HG02852 (cell line): ENCODE measurements around the gene MBD6.
"Not testable (repeated sequence)": the region's sequence is repeated elsewhere in the genome, so short reads cannot be mapped to it uniquely, and the experiment has no call there.

ENCODE experiments used
- ATAC-seq: cut with Tn5 transposase; IDR thresholded peaks from one replicate; pipeline ENCODE4 v1.9.1; 2021; ENCODE audit warnings: mild to moderate bottlenecking, moderate library complexity; ENCODE audit not compliant: unreplicated experiment

The MBD6 gene

DNA sequence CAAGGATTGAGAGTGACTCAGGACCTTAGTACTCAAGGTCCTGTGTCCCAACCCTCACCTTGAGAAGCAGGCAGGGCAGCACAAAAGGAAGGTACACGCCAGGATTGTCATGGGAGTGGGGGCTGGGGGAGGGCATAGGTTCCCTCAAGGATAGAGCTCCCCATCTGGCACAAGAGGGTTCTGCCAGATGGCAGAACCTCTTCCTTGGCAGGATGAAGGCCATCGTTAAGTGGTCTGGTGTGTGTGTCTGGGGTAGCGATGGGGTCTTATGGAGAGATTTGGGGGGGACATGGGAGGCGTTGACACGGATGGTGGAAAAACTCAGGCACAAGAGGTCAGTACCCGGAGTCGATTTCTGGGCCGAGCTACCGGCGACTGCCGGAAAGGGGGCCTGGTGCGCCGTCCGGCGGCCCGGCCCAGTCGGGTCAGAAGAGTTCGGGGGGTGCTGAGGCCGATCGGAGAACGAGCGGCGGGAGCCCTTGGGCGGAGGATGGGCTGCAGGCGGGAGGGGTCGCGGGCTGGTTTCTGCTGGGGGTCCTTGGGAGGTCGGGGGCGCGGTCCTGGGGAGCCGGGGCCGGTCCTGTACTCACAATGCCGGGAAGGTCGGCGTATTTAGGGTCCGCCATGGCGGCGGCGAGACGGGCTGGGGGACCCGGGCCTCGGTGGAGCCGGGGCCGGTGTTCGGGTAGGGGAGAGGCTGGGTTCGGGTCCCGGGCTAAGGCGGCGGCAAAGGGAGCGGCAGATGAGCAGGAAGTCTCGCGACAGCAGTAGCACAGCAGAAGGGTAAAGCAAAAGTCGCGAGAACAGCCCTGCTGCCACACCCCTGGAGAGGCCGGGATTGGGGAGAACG lies 24.0 kb downstream of the MBD6 start, which contains the start of gene DCTN2:
Gene DCTN2, minus strand, starts transcription at position 755 of the 850 bp plus-strand sequence. Its CDS starts 129 bp downstream, at position 626.
- ATAC-seq = peak; percentile 99

DNA sequence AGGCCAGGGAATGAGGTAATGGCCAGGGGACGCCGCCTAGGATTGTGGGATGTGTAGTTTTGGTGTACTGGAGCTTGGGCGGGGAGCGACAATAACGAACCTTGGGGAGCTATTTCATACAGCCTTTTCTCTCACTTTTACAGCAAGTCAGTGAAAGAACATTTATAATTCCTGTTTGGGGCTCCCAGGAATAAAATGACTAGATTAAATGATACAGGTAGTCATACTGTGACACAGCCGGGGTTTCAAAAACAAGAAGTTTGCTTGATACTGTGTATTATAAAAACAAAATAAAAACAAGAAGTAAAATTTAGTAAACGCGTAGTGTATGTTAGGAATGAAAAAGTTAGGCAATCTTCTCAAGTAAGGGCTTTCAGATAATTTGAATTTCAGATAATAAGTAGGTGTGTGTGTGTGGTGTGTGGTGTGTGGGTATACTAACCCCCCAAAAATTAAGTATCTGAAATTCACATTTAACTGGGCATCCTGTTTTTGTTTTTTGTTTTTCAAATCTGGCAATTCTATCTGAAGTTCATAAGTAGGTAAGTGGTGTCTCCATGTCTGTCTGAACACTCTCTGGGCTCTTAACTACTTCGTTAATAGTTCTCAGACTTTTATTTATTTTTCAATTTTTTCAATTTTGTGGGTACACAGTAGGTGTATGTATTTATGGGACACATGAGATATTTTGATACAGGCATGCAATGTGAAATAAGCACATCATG lies 24.8 kb downstream of the MBD6 start:
- ATAC-seq = no peak

DNA sequence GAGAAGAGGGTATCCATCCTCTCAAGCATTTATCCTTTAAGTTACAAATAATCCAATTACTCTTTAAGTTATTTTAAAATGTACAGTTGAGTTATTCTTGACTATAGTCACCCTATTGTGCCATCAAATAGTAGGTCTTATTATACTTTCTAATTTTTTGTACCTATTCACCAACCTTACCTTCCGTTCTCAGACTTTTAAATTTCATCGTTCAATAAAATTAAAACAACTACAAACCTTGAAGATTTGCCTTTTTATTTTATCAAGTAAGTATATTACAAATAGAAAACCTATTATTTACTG lies 25.3 kb downstream of the MBD6 start:
- ATAC-seq = no peak

DNA sequence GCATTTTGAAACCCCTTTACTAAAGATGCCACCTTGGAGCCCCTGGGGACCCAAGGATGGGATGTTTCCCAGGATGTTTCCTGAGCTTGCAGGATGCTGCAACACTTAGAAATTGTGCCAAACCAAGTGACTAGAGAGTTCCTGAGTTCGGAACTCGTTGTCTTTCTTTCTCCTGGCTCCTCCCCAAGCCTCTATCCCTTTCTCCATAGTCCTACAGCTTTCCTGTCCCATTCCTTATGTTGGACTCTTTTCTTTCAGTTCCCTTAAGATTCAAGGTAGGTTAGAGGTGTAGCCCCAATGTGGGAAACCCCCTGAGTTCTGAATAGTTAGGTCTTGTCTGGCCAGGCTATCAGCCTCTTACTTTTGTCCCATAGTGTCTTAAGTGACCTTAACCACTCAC lies 25.9 kb downstream of the MBD6 start:
- no peak for ATAC-seq

DNA sequence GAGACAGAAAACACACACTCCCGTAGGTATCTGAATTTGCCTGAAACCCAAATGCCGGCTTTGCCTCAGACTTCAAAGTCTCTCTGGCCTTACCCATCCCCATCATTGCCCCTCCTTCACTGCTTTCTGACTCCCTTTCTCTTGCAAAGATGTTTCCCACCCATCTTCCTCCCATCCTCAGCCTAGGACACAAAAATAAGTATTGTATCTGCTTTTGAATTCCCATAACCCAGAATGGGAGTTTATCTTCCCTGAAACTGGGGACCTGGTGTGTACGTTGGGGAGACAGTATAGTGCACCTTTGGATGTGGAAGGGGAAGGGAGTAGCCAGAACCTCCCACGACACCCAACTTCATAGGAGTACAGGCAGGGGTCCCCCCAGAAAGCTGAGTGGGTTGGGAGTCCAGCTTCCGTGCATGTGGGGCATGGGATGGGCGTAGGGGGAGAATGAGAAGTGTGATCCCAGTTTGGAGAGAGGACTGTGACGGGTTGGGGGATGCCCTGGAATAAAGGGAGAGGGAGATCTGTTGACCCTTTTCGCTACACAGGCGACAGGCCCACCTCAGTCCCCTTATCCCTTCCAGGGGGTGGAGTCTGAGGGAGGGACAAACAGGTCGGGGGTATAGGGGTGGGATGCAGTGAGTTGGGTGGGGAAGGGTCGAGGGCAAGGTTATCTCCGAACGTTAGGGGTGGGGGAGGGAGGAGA lies 26.7 kb downstream of the MBD6 start:
- ATAC-seq = no peak

DNA sequence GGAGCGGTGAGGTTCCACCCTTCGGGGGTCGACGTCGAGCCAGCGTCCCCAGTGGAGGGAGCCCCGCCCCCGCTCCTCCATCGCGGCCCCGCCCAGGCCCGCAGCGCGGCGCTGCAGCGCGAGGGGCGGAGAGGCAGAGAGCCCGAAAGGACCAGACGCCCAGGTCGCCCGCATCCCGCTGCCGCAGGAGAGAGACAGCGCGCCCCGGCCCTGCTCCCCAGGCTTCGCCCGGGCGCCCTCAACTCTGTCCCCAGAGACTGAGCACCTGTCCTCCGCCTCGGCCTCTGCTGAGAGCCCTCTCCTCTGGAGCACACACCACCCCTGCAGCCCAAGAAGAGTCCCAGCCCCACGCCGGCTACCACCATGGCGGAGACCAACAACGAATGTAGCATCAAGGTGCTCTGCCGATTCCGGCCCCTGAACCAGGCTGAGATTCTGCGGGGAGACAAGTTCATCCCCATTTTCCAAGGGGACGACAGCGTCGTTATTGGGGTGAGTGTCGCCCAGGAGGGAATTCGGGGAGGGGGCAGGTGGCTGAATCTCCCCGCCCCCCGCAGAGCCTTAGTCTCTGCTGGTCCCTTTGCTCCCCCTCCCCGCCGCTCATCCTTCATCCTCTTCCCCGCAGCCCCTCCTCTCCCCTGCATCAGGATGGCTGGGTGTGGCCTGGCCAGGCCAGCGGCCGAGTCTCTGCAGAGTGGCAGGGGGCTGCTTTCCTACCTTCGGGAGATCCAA lies 27.5 kb downstream of the MBD6 start, which contains the start of gene KIF5A:
Gene KIF5A, plus strand, starts transcription at position 136 of the 732 bp plus-strand sequence. Its CDS starts 228 bp downstream, at position 364.
- no peak for ATAC-seq

DNA sequence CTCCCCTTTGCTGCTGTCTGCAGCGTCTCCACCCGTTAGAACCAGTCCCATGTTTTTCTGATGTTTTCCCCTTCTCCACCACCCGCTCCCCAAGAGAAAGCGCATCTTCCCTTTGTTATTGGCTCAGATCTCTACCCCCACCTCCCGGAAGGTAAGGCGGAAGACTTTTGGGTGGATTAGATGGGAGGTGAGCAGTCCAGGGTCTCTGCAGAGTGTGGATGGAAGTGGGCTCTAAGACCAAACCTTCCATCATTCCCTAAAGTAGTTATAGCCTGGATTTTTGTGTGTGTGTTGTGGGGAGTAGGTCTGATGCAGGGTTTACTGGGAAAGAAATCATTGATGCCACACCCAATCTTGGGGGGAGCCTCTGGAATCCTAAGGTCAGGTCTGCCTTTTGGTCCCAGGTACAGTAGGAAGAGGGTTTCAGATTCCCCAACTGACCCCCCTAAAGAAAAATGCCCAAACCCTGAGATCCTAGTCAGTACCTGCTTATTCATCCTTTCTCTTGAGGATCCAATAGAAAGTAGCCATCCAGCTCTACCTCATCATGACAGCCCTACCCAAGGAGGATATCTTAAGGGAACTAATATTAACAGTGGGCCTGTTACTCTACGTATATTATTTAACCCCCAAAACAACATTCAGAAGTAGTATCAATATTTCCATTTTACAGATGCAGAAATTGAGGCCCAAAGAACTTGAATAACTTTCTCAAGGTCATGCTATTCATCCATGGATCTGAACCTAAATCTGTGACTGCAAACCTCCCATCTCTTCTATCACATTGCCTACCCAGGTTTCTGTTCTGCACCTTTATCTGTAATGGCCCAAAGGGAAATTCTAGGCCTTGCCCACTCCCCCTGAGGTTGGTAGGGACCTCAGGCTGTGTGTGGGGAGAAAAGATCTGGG lies 28.3 kb downstream of the MBD6 start:
- ATAC-seq = no peak

DNA sequence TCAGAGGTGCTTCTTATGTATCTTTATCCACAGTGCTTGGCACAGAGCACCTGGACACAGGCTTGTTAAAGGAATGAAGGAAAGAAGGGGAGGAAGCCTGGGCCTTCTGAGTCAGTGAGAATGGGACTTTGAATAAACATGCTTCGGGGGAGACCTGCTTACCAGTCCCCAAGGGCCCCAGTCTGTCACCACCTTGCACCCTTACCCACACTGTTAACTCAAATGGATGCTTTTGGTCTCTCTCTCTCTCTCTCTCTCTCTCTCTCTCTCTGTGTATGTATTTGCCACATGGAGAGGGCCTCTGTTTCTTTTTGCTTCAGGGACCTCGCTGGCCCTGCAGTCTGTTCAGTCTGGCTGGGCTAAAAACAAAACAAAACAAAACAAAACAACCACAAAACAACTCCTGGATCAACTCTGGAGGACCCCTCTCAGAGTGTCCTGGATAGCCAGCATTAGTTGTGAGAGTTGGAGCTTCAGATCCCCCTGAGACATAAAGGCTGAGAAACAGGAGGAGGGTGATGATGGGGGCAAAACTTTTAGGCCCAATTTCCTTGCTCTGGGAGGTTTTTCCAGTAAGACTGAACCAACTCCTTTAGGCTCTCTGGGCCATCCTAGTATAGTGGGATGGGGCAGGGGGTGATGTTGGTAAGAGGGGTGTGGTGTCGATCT lies 29.1 kb downstream of the MBD6 start:
- no peak for ATAC-seq

DNA sequence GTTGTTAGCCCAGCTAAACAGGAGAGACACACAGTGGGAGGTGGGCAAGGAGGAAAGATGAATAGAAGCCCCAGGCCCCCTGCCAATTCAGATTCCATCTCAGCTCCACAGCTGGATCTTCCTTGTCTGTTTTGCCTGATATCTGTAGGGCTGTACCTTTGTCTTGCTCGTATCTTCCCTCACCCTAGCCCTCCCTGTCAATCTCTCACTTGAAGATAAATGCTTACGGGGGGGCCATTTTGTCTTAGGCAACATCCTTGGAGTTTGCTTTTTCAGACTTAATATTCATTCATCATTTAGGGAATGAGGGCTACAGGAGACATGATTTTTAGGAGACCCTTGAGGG lies 29.7 kb downstream of the MBD6 start:
- no peak for ATAC-seq

DNA sequence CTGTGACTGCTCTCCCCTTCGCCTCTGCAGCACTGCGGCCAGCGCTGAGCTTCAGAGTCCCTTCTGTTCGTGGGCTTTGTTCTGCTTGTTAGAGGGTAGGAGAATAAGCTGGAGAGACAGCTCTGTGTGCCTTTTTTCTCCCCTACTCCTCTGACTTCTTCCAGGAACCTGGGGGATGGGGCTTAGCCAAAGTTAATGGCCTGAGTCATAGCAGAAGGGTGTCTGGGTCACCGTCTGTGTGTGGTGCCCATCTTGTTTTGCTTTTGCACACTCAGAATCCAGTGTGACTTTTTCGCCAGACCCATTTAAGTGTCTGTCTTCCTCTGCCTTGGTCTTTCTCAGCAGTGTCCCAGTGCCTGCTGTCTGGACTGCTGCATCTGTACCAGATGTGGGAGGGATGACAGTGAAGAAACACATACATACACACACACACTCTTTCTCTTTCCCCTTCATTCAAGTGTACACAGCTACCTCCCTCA lies 30.2 kb downstream of the MBD6 start:
- no peak for ATAC-seq

DNA sequence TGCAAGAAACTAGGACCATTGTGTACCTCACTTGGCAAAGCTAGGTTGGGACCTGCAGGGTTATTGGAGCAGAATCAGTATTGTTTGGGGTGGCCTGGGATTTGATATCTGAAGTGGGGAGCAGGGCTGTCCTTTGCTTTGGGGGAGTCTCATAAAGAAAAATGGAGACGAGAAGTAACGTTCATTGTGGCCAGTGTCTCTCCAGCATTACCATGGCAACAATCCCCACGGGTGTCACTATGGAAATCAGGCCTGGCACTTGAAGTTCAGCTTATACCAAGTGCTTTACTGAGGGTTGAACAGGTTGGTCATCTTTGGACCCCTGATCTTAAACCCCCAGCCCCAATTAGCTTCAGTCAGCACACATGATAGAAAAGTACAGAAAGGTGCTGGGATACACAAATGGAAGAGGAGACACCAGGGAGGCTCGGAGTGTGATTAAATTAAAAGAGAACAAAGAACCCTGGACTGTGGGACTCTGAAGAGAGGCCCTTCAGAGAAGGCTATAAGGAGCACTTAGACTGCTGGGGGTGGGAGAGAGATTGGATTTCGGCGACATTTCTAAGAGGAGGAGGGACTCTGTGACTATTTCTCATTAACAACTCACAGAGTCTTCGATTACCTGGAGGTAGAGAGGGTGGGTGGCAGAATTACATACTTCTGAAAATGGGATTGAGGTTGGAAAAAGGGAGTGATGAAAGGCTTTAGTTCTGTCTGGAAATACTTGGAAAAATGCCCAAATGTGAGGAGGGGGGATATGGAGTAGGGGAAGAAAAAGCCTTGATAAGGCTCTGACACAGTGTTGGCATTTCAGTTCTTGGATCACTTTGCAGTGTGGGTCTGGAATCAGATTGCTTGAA lies 30.9 kb downstream of the MBD6 start:
- ATAC-seq = no peak

DNA sequence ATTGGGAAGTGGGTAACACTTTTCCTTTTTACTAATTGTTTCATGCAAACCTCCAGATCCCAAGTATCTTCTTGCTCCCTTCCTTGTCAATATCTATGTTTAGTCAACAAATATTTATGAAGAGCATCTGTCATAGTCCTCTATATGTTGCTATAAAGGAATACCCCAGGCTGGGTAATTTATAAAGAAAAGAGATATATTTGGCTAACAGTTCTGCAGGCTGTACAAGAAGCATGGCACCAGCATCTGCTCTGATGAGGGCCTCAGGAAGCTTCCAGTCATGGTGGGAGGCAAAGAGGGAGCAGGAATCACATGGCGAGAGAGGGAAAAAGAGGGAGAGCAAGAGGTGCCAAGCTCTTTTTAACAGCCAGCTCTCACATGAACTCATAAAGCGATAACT lies 31.8 kb downstream of the MBD6 start:
- no peak for ATAC-seq

DNA sequence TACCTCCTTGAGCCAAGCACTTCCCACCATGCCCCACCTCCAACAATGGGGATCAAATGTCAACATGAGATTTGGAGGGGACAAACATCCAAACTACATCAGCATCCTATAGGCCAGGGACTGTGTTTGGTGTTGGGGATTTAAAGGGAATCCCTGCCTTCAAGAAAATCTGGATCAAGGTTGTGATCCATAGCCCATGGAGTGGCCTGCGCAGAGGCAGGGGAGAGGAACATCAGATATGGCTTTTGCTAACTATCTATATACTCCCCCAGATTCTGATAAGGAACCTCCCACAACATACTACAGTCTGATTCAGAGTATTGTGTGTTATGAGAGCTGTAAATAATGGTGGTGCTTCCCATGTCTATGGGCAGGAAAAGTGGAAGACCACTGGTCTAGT lies 32.3 kb downstream of the MBD6 start:
- no peak for ATAC-seq

DNA sequence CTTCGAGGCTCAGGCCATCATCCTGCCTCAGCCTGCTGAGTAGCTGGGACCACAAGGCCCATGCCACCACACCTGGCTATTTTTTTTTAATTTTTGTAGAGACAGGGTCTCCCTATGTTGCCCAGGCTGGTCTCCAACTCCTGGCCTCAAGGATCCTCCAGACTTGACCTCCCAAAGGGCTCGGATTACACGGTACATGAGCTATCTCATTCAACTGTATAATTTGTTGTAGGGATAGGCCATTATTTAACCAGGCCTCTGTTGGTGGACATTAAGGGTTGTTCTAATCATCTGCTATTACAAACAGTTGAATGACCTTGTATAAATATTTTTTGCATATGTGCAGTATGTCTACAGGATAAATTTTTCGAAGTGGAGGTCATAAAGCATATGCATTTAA lies 36.2 kb downstream of the MBD6 start:
- ATAC-seq = no peak

DNA sequence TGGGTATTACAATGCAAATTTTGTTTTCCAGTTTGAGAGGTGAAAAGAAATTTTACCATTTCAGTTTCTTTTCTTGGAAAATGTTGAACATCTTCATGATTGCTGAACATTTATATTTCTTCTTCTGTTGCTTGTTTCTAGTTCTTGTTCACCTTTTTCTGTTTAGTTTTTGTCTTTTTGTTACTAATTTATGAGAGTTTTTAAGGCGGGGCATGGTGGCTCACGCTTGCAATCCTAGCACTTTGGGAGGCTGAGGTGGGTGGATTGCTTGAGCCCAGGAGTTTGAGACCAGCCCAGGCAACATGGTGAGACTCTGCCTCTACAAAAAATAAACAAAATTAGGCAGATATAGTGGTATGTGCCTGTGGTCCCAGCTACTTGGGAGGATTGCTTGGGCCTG lies 37.9 kb downstream of the MBD6 start:
- no peak for ATAC-seq

DNA sequence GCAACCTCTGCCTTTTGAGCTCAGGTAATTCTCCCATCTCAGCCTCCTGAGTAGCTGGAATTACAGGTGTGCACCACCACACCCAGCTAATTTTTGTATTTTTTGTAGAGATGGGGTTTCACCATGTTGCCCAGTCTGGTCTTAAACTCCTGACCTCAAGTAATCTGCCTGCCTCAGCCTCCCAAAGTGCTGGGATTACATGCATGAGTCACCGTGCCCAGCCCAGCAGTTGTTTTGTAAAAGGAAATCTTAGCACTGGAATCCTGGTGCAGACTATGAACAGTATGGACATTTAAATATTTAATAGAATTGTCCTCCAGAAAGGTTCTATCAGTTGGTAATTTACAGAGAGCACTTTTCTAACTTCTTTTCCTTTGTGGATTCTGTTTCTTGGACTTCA lies 38.5 kb downstream of the MBD6 start:
- ATAC-seq = not testable (repeated sequence)

DNA sequence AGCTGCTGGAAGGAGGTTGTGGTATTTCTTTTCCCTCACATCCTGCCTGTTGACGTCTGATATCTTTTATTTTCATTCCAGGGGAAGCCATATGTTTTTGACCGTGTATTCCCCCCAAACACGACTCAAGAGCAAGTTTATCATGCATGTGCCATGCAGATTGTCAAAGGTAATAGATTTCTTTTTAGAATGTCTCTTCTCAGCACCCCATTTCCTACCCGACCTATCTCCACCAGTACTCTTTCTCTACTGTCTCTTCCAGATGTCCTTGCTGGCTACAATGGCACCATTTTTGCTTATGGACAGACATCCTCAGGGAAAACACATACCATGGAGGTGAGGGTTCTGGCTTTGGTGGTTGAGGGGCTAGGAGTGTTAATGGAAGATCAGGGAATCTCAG lies 40.7 kb downstream of the MBD6 start:
- ATAC-seq = no peak

DNA sequence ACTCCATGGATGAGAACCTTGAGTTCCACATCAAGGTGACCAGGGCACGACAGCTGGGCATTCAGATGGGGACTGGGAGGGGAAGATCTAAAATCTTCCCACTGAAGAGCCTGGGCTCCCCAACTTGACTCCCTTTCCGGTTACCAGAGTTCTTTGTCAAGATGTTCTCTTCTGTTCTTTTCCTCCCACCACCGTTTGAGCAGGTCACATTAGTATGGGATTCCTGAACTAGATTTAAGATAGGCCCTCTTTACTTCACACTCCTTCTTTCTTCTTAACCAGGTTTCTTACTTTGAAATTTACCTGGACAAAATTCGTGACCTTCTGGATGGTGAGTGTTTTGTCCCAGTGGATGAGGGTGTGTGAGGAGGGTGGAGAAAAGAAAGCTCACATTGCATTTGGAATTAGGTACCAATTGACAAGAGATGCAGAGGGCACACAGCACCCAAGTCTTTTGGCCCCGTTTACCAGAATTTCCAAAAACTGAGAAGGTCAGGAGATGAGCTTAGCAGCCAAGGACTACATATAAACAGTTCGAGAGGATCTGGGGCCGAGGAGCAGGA lies 41.6 kb downstream of the MBD6 start:
- no peak for ATAC-seq
